ENCODE measurements around the gene MALT1.
A peak's percentile ranks its signal among the peaks of the same experiment; 100 is the strongest.
"Not testable (repeated sequence)": the region's sequence is repeated elsewhere in the genome, so short reads cannot be mapped to it uniquely, and the experiment has no call there.

MALT1 gene

GRCh38 chr18:58671111-58671631 is at the start of gene MALT1:
TSS of gene MALT1 (plus strand) at chr18:58671465. CDS start at chr18:58671644, 179 bp downstream.
- DNase-seq (ENCODE audit: low read depth in 1 of 2, low spot score in 1 of 2) = peak; percentile 88 to 97

GRCh38 chr18:58624011-58624410 is 47.3 kb upstream of the MALT1 start:
- DNase-seq (ENCODE audit: low read depth in 1 of 2, low spot score in 1 of 2) = no peak

- DNase-seq (ENCODE audit: low read depth in 1 of 2, low spot score in 1 of 2) = no peak
Measured at GRCh38 chr18:58625839-58626238, 45.4 kb upstream of the MALT1 start.

- DNase-seq (ENCODE audit: low read depth in 1 of 2, low spot score in 1 of 2) = no peak
Measured at GRCh38 chr18:58630071-58630470, 41.2 kb upstream of the MALT1 start.

- DNase-seq (ENCODE audit: low read depth in 1 of 2, low spot score in 1 of 2) = no peak
Measured at GRCh38 chr18:58631301-58631700, 40.0 kb upstream of the MALT1 start.

- no peak for DNase-seq (ENCODE audit: low read depth in 1 of 2, low spot score in 1 of 2)
Measured at GRCh38 chr18:58632552-58632951, 38.7 kb upstream of the MALT1 start.

GRCh38 chr18:58633874-58634273 is 37.4 kb upstream of the MALT1 start:
- no peak for DNase-seq (ENCODE audit: low read depth in 1 of 2, low spot score in 1 of 2)

- no peak for DNase-seq (ENCODE audit: low read depth in 1 of 2, low spot score in 1 of 2)
Measured at GRCh38 chr18:58635891-58636290, 35.4 kb upstream of the MALT1 start.

GRCh38 chr18:58637197-58637596 is 34.1 kb upstream of the MALT1 start:
- no peak for DNase-seq (ENCODE audit: low read depth in 1 of 2, low spot score in 1 of 2)

- no peak for DNase-seq (ENCODE audit: low read depth in 1 of 2, low spot score in 1 of 2)
Measured at GRCh38 chr18:58637946-58638345, 33.3 kb upstream of the MALT1 start.

GRCh38 chr18:58638441-58638840 is 32.8 kb upstream of the MALT1 start:
- no peak for DNase-seq (ENCODE audit: low read depth in 1 of 2, low spot score in 1 of 2)

- DNase-seq (ENCODE audit: low read depth in 1 of 2, low spot score in 1 of 2) = no peak
Measured at GRCh38 chr18:58639237-58639636, 32.0 kb upstream of the MALT1 start.

GRCh38 chr18:58639751-58640427 is 31.4 kb upstream of the MALT1 start:
- no peak for DNase-seq (ENCODE audit: low read depth in 1 of 2, low spot score in 1 of 2)

GRCh38 chr18:58640428-58640805 is 30.8 kb upstream of the MALT1 start:
- DNase-seq (ENCODE audit: low read depth in 1 of 2, low spot score in 1 of 2) = no peak

GRCh38 chr18:58640891-58641610 is 30.2 kb upstream of the MALT1 start:
- DNase-seq (ENCODE audit: low read depth in 1 of 2, low spot score in 1 of 2) = no peak

- not testable (repeated sequence) for DNase-seq (ENCODE audit: low read depth in 1 of 2, low spot score in 1 of 2)
Measured at GRCh38 chr18:58643557-58643956, 27.7 kb upstream of the MALT1 start.

- DNase-seq (ENCODE audit: low read depth in 1 of 2, low spot score in 1 of 2) = no peak
Measured at GRCh38 chr18:58645398-58645797, 25.9 kb upstream of the MALT1 start.

- no peak for DNase-seq (ENCODE audit: low read depth in 1 of 2, low spot score in 1 of 2)
Measured at GRCh38 chr18:58646334-58646862, 24.9 kb upstream of the MALT1 start.

- DNase-seq (ENCODE audit: low read depth in 1 of 2, low spot score in 1 of 2) = peak in 1 of 2 donors; percentile 42
Measured at GRCh38 chr18:58649966-58650816, 21.1 kb upstream of the MALT1 start.

GRCh38 chr18:58650830-58651229 is 20.4 kb upstream of the MALT1 start:
- DNase-seq (ENCODE audit: low read depth in 1 of 2, low spot score in 1 of 2) = not testable (repeated sequence)

- not testable (repeated sequence) for DNase-seq (ENCODE audit: low read depth in 1 of 2, low spot score in 1 of 2)
Measured at GRCh38 chr18:58653144-58653722, 18.0 kb upstream of the MALT1 start.

Measured in activated CD4-positive, alpha-beta T cell treated with anti-CD3 and anti-CD28 coated beads, Interleukin-2, amount 50 U/mL, for 24 hours (primary cell).